Esophagus (tissue), 2 donors: Measurements from ENCODE around the gene RNF19B. TPM values are rescaled to one million over a fixed set of nuclear protein-coding genes. Genes with fewer than 3 reads are reported as not detected.

Source experiments
- H3K27ac ChIP-seq, 2 donors: one replicate each; pipeline ENCODE4 v1.5.1; 2013; ENCODE audit warnings: low read depth in 2 of 2, mild to moderate bottlenecking in 2 of 2, inconsistent platforms in 1 of 2, low read length in 1 of 2, moderate library complexity in 1 of 2
- H3K27me3 ChIP-seq, 2 donors: one replicate each; pipeline ENCODE4 v1.6.1; 2013; ENCODE audit warnings: low read length in 2 of 2, control low read depth in 1 of 2, mild to moderate bottlenecking in 1 of 2; ENCODE audit not compliant: insufficient read depth in 2 of 2, control insufficient read depth in 1 of 2
- H3K36me3 ChIP-seq, 2 donors: one replicate each; pipeline ENCODE4 v1.6.1; 2013; ENCODE audit warnings: low read length in 1 of 2; ENCODE audit not compliant: control insufficient read depth in 2 of 2, insufficient read depth in 2 of 2
- H3K4me1 ChIP-seq, 2 donors: one replicate each; pipeline ENCODE4 v1.6.1; 2013; ENCODE audit warnings: low read length in 1 of 2; ENCODE audit not compliant: control insufficient read depth in 2 of 2, insufficient read depth in 2 of 2
- H3K4me3 ChIP-seq, 2 donors: one replicate each; pipeline ENCODE4 v1.5.1; 2013; ENCODE audit warnings: low read length in 2 of 2, mild to moderate bottlenecking in 2 of 2, low read depth in 1 of 2, moderate library complexity in 1 of 2
- H3K9me3 ChIP-seq, 2 donors: one replicate each; pipeline ENCODE4 v1.6.1; 2013; ENCODE audit warnings: mild to moderate bottlenecking in 2 of 2, low read depth in 1 of 2, low read length in 1 of 2, moderate library complexity in 1 of 2; ENCODE audit not compliant: control insufficient read depth in 2 of 2, insufficient read depth in 1 of 2
- WGBS, 2 donors: extraction: QIAGEN DNeasy Blood & Tissue Kit; methylation state at CpG; one replicate each; pipeline ENCODE4 v1.1.7; 2013; 5-methylcytosine and 5-hydroxymethylcytosine counted together
- polyA plus RNA-seq, 2 donors: library from polyadenylated mRNA; stranded (reverse); fragments of 200-250 nt; gene quantifications; one replicate each; pipeline ENCODE4 v1.2.3, GENCODE V29; 2013
- donor health status: healthy with polysubstance abuse.
- donor health status: Bipolar disorder and iron deficiency.

RNF19B gene, protein sequence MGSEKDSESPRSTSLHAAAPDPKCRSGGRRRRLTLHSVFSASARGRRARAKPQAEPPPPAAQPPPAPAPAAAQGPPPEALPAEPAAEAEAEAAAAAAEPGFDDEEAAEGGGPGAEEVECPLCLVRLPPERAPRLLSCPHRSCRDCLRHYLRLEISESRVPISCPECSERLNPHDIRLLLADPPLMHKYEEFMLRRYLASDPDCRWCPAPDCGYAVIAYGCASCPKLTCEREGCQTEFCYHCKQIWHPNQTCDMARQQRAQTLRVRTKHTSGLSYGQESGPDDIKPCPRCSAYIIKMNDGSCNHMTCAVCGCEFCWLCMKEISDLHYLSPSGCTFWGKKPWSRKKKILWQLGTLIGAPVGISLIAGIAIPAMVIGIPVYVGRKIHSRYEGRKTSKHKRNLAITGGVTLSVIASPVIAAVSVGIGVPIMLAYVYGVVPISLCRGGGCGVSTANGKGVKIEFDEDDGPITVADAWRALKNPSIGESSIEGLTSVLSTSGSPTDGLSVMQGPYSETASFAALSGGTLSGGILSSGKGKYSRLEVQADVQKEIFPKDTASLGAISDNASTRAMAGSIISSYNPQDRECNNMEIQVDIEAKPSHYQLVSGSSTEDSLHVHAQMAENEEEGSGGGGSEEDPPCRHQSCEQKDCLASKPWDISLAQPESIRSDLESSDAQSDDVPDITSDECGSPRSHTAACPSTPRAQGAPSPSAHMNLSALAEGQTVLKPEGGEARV
- polyA plus RNA-seq = 10 to 100 TPM; 10.7 to 19.9 TPM

- 1% methylated on average over 52 to 83 of the region's 83 CpGs for WGBS, 2 donors
- Histone ChIP-seq H3K27ac (peak within 1 kb of the TSS; percentile 96 to 98), H3K9me3 (no peaks in the 10 kb centered on the region), H3K36me3 (no peaks in the 10 kb centered on the region), H3K27me3 (no peaks in the 10 kb centered on the region), H3K4me1 (peaks cover 0 to 3% of the 10 kb centered on the region in 2 donors), H3K4me3 (peak within 1 kb of the TSS; percentile 73 to 99)
Observed at GRCh38 chr1:32964461-32965250, at the start of gene RNF19B. TSS of gene RNF19B (minus strand) at chr1:32964809. CDS start at chr1:32964685, 124 bp downstream.

DNA sequence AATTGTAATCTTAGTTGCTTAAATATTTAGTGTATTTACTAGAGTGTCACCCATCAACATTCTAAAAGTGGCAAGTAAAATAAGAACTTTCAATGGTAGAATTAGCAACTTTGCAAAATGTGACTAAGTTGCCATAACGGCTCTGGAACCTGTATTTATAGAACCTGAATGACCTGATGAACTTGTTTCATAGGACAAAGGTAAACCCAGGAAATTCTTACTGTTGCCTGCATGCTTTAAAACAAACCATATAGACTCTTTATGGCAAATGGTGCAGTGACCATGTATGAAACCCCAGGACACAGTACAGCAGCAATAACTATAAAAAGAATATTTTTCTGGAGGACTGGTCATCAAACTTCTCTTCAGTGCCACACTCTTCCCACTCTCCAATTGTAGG, 49.2 kb upstream of the RNF19B start:
- H3K36me3 ChIP-seq = peaks cover 10 to 25% of the 10 kb centered on the region in 2 donors
- H3K27ac ChIP-seq = peak overlapping the region; percentile 12 to 24
- no peaks in the 10 kb centered on the region for H3K27me3 ChIP-seq
- no peak overlapping the region for H3K4me3 ChIP-seq
- no peaks in the 10 kb centered on the region for H3K9me3 ChIP-seq
- H3K4me1 ChIP-seq = peaks cover 2 to 10% of the 10 kb centered on the region in 2 donors
- 31 to 47% methylated on average over 1 of the region's 1 CpG for WGBS, 2 donors

GRCh38 chr1:33012165-33012564, 47.6 kb upstream of the RNF19B start:
- H3K4me3 ChIP-seq = no peak overlapping the region
- H3K4me1 ChIP-seq = peaks cover 2 to 15% of the 10 kb centered on the region in 2 donors
- no peaks in the 10 kb centered on the region for H3K27me3 ChIP-seq
- H3K27ac ChIP-seq = no peak overlapping the region
- WGBS, 2 donors = 62 to 72% methylated on average over 3 of the region's 3 CpGs
- no peaks in the 10 kb centered on the region for H3K9me3 ChIP-seq
- H3K36me3 ChIP-seq = peaks cover 15 to 17% of the 10 kb centered on the region in 2 donors

GRCh38 chr1:33010932-33011731, 46.5 kb upstream of the RNF19B start:
- H3K9me3 ChIP-seq = no peaks in the 10 kb centered on the region
- H3K27ac ChIP-seq = peak overlapping the region; percentile 2 to 65
- peaks cover 15 to 16% of the 10 kb centered on the region in 2 donors for H3K36me3 ChIP-seq
- no peak overlapping the region for H3K4me3 ChIP-seq
- H3K27me3 ChIP-seq = no peaks in the 10 kb centered on the region
- H3K4me1 ChIP-seq = peaks cover 3 to 18% of the 10 kb centered on the region in 2 donors
- WGBS, 2 donors = 41 to 45% methylated on average over 5 of the region's 5 CpGs

GRCh38 chr1:33009561-33009960, 45.0 kb upstream of the RNF19B start:
- Histone ChIP-seq H3K27me3 (no peaks in the 10 kb centered on the region), H3K4me1 (peaks cover 4 to 24% of the 10 kb centered on the region in 2 donors), H3K36me3 (peaks cover 13 to 15% of the 10 kb centered on the region in 2 donors), H3K9me3 (no peaks in the 10 kb centered on the region), H3K27ac (peak overlapping the region; percentile 44 to 48), H3K4me3 (no peak overlapping the region)
- WGBS, 2 donors = 27 to 74% methylated on average over 1 of the region's 1 CpG

DNA sequence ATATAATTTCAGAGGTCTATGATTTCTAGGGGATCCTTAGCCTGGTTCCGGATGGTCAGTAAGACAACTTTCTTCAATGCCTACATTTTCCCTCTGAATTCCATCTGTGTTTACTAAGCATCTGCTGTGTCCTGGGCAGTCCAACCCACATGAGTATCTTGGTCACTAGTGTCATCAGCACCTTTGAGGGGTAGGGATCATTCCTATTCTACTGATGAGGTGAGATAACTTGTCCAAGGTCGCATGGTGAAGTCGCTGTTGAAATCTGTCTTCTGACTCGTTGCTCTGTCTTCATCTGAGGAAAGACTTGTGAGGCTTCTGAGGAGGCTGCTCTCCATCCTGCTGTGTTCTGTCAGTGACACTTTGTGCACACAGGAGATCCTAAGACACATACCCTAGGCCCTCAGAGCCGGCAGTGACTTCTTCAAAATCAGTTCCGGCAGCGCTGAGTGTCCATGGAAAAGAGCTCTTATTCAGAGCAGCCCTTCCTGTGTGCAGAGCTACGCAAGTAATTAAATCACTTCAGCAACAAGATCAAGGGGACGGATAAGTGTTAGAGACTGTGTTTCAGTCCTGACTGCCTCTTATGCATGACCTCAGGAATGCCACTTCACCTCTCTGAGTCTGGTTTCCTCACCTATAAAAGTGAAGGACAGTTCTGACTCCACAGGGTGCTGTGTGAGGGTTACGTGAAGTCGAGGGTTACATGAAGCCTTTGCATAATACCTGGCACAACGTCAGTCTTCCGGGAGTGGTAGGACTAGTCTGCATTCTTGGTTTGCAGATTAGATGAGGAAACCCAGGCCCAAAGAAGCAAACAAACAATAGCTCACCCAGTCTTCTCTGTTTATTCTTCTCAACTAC, 43.7 kb upstream of the RNF19B start:
- peaks cover 4 to 24% of the 10 kb centered on the region in 2 donors for H3K4me1 ChIP-seq
- WGBS, 2 donors = 72 to 74% methylated on average over 13 of the region's 13 CpGs
- peak overlapping the region; percentile 44 to 68 for H3K27ac ChIP-seq

GRCh38 chr1:33007190-33008050, 42.8 kb upstream of the RNF19B start:
- Histone ChIP-seq H3K4me3 (no peak overlapping the region), H3K27ac (peak overlapping the region; percentile 39 to 45), H3K27me3 (no peaks in the 10 kb centered on the region), H3K4me1 (peaks cover 4 to 24% of the 10 kb centered on the region in 2 donors), H3K36me3 (peaks cover 7 to 11% of the 10 kb centered on the region in 2 donors), H3K9me3 (no peaks in the 10 kb centered on the region)
- WGBS, 2 donors = 47 to 48% methylated on average over 6 of the region's 6 CpGs

More for the DNA sequence above, 43.7 kb upstream of the RNF19B start:
- no peaks in the 10 kb centered on the region for H3K9me3 ChIP-seq
- H3K36me3 ChIP-seq = peaks cover 7 to 15% of the 10 kb centered on the region in 2 donors
- H3K27me3 ChIP-seq = no peaks in the 10 kb centered on the region
- H3K4me3 ChIP-seq = no peak overlapping the region
